Breast epithelium (tissue), 4 donors: ENCODE data around the gene AHCTF1. TPM values are rescaled to one million over a fixed set of nuclear protein-coding genes. Genes with fewer than 3 reads are reported as not detected.

Experiments used
- DNase-seq, 2 donors: peaks; one replicate each; pipeline ENCODE4 v3.0.0-alpha.2; 2019; ENCODE audit warnings: low spot score in 2 of 2
- H3K27ac ChIP-seq, 2 donors: fragments of 200-600 bp; sonication (generic) in 1 of 2; one replicate each; pipeline ENCODE4 v1.5.1; 2016 to 2019; ENCODE audit warnings: mild to moderate bottlenecking in 1 of 2
- H3K27me3 ChIP-seq, 2 donors: fragments of 200-600 bp; sonication (generic) in 1 of 2; one replicate each; pipeline versions ENCODE4 v1.5.1 to v1.6.0; 2017 to 2019; ENCODE audit warnings: control low read depth in 1 of 2, mild to moderate bottlenecking in 1 of 2
- H3K36me3 ChIP-seq: fragments of 200-600 bp; one replicate; pipeline ENCODE4 v1.5.1; 2019
- H3K4me1 ChIP-seq, 2 donors: fragments of 200-600 bp; sonication (generic); one replicate each; pipeline ENCODE4 v1.5.1; 2016 to 2019; ENCODE audit warnings: control low read depth in 1 of 2
- H3K4me3 ChIP-seq, 3 donors: fragments of 200-600 bp; sonication (generic); 1 replicate in 2 of 3; 2 replicates in 1 of 3; pipeline ENCODE4 v1.5.1; 2016 to 2019; ENCODE audit warnings: mild to moderate bottlenecking in 3 of 3, moderate library complexity in 2 of 3
- H3K9me3 ChIP-seq, 2 donors: fragments of 200-600 bp; sonication (generic) in 1 of 2; one replicate each; pipeline ENCODE4 v1.5.1; 2016 to 2019; ENCODE audit warnings: control low read depth in 1 of 2
- POLR2A ChIP-seq: fragments of 450-650 bp; IDR thresholded peaks from one replicate; pipeline ENCODE4 v1.6.1; 2016; ENCODE audit warnings: antibody characterized with exemption, mild to moderate bottlenecking, moderate library complexity
- POLR2AphosphoS5 ChIP-seq, 3 donors: sonication (generic); formaldehyde crosslinking; IDR thresholded peaks; one replicate each; pipeline ENCODE4 v1.6.1; 2017; ENCODE audit warnings: antibody characterized with exemption in 3 of 3
- intact Hi-C: fragments of 100-400 bp; cut with DNase I; formaldehyde crosslinking; loops from one replicate; pipeline ENCODE4 v1.15.1; 2023; ENCODE audit warnings: low total_unique reads
- total RNA-seq, 3 donors: library from RNA; depleted of rRNA; stranded (reverse); fragments of >200 nt; gene quantifications; one replicate each; pipeline ENCODE4 v1.1.0, GENCODE V29; 2016
- TF ChIP-seq, protein P1 (sequence below), 3 donors: fragments of 450-650 bp; IDR thresholded peaks; one replicate each; pipeline ENCODE4 v1.5.1; 2016 to 2017; ENCODE audit warnings: antibody characterized with exemption in 3 of 3, mild to moderate bottlenecking in 3 of 3, moderate library complexity in 3 of 3

The AHCTF1 gene
- total RNA-seq, 3 donors from 2014 or later: 44.9 to 82.2 (median 55.9) TPM

DNA sequence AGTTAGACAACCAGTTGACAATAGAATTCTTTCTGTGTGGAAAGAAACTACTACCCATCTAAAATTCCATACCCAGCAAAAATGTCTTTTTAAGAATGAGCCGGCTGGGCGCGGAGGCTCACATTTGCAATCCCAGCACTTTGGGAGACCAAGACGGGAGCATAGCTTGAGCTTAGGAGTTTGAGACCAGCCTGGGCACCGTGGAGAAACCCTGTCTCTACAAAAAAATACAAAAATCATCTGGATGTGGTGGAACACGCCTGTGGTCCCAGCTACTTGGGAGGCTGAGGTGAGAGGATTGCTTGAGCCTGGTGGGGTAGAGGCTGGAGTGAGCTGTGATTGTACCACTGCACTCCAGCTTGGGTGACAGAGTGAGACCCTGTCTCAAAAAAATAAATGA lies 128.4 kb downstream of the AHCTF1 start:
- no peaks in the 10 kb centered on the region for H3K9me3 ChIP-seq
- no peaks in the 10 kb centered on the region for H3K4me1 ChIP-seq
- no peaks in the 10 kb centered on the region for H3K36me3 ChIP-seq
- H3K27ac ChIP-seq: no peak overlapping the region
- H3K4me3 ChIP-seq: no peak overlapping the region
- intact Hi-C loops: no loop called here
- TF ChIP-seq POLR2AphosphoS5 (IDR thresholded peaks at IDR 0.05): no peak
- no peak for TF ChIP-seq POLR2A
- TF ChIP-seq, protein P1, sequence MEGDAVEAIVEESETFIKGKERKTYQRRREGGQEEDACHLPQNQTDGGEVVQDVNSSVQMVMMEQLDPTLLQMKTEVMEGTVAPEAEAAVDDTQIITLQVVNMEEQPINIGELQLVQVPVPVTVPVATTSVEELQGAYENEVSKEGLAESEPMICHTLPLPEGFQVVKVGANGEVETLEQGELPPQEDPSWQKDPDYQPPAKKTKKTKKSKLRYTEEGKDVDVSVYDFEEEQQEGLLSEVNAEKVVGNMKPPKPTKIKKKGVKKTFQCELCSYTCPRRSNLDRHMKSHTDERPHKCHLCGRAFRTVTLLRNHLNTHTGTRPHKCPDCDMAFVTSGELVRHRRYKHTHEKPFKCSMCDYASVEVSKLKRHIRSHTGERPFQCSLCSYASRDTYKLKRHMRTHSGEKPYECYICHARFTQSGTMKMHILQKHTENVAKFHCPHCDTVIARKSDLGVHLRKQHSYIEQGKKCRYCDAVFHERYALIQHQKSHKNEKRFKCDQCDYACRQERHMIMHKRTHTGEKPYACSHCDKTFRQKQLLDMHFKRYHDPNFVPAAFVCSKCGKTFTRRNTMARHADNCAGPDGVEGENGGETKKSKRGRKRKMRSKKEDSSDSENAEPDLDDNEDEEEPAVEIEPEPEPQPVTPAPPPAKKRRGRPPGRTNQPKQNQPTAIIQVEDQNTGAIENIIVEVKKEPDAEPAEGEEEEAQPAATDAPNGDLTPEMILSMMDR (IDR thresholded peaks at IDR 0.05): no peak
- peaks cover 0 to 6% of the 10 kb centered on the region in 2 donors for H3K27me3 ChIP-seq
- DNase-seq: no peak

DNA sequence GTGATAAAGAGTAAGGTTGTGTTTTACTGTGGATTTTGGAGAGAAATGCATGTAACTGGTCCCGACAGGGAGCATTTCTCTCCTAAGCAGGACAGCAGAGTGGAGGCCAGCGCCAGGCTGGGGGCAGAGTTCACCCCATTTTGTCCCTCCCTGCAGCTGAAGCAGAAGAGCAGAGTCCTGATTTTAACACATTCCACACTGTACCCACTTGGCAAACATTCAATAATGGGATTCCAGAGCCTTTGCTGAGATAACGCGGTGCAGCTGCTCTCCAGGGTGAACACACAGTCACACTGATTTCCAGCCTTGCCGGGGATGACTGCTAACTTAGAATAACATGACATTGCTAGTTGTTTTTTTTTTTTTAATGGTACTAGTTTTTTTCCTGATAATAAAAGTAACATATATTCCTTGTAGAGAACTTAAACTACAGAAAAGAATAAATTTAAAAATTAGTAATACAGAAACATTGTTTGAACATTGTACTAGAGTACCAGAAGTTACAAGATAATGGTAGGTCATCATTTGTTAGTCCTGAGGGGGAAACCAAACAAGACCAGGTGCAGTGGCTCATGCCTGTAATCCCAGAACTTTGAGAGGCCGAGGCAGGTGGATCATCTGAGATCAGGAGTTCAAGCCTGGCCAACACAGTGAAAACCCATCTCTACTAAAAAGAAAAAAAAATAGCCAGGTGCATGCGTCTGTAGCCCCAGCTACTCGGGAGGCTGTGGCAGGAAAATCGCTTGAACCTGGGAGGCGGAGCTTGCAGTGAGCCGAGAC lies 130.3 kb downstream of the AHCTF1 start:
- no peaks in the 10 kb centered on the region for H3K9me3 ChIP-seq
- H3K4me3 ChIP-seq: no peak overlapping the region
- H3K27me3 ChIP-seq: peaks cover 0 to 6% of the 10 kb centered on the region in 2 donors
- H3K36me3 ChIP-seq: no peaks in the 10 kb centered on the region
- no peak overlapping the region for H3K27ac ChIP-seq
- DNase-seq: no peak
- TF ChIP-seq, protein P1 (IDR thresholded peaks at IDR 0.05): no peak
- TF ChIP-seq POLR2A (no peak), POLR2AphosphoS5 (IDR thresholded peaks at IDR 0.05) (no peak)
- H3K4me1 ChIP-seq: no peaks in the 10 kb centered on the region
- intact Hi-C loops: no loop called here

DNA sequence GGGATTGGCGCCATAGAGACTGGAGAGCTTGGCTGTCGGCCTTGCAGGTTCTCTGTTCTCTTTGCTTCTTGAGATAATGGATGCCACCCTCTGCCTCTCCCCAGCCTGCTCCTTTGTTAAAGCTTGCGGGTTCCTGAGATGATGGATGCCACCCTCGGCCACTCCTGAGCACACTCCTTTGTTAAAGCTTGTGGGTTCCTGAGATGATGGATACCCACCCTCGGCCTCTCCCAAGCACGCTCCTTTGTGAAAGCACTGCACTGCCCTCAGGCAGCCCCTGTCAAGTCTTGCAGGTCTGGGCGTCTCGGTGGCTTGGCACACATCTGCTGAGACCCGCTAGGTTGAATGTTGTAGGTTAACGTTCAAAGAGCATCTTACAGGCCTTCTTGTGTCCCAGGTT lies 131.0 kb downstream of the AHCTF1 start:
- peaks cover 0 to 6% of the 10 kb centered on the region in 2 donors for H3K27me3 ChIP-seq
- no peak overlapping the region for H3K27ac ChIP-seq
- no peak for TF ChIP-seq POLR2AphosphoS5 (IDR thresholded peaks at IDR 0.05)
- TF ChIP-seq, protein P1 (IDR thresholded peaks at IDR 0.05): no peak
- no peaks in the 10 kb centered on the region for H3K4me1 ChIP-seq
- no peak for DNase-seq
- no peak overlapping the region for H3K4me3 ChIP-seq
- no peaks in the 10 kb centered on the region for H3K9me3 ChIP-seq
- intact Hi-C loops: no loop called here
- no peaks in the 10 kb centered on the region for H3K36me3 ChIP-seq

DNA sequence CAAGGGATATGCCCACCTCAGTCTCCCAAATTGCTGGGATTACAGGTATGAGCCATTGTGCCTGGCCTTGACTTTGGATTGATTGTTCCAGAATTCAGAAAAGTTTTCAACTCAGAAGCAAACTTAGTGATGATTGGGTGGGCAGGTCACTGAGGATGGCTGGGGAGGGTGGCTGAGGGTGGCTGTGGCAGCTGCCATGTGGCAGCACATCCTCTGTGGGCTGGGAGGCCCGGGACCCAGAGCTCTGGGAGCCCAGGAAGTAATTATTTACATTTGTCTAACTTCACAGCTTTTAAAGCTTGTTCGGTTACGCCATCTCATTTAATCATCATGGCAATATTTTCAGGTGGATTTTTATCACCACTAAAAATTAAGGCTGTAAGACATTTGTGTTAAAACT lies 131.4 kb downstream of the AHCTF1 start:
- TF ChIP-seq POLR2AphosphoS5 (IDR thresholded peaks at IDR 0.05): no peak
- TF ChIP-seq POLR2A: no peak
- TF ChIP-seq, protein P1 (IDR thresholded peaks at IDR 0.05): no peak
- H3K9me3 ChIP-seq: no peaks in the 10 kb centered on the region
- peaks cover 0 to 6% of the 10 kb centered on the region in 2 donors for H3K27me3 ChIP-seq
- no peak overlapping the region for H3K27ac ChIP-seq
- H3K4me3 ChIP-seq: no peak overlapping the region
- no peaks in the 10 kb centered on the region for H3K4me1 ChIP-seq
- DNase-seq: no peak
- no peaks in the 10 kb centered on the region for H3K36me3 ChIP-seq
- intact Hi-C loops: no loop called here

DNA sequence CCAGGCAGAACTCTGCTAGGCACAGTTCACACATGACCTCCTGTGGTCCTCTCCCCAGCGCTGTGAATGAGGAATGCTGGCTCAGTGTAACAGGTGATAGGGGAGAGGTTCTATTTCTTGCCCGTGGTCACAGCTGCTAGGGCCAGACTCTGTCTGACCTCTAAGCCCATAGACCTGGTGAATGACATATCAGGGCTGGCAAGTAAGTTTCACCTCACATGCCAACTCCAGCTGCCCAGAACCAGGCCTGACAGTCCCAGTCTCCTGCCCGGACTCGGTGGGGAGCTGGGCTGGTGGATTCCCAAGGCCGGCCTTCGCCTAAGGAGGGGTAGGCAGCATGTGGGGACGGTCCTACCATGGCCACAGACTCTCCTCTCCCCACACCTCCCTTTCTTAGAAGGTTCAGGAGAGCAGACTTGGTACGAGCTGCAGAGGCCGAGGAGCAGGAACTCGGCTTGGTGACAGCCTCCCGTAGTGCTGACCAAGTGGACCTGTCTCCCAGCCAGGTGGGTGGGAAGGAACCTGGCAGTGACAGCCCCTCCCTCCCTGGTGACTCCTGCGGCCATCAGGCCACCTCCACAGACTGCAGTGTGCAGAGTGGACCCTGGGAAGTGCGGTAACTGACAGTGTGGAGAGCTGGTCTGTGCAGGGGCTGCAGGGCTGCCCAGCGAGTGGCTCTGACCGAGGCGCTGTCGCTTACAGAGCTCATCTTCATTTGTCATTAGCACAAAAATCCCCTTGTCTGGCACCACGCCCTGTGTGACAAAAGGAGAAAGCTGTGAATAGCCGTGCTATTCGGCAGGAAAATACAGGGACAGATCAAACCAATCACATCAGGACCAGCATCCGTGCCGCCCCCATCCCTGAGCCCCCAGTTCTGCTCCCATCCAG lies 132.9 kb downstream of the AHCTF1 start:
- intact Hi-C loops: no loop called here
- H3K27ac ChIP-seq: no peak overlapping the region
- DNase-seq: no peak
- H3K36me3 ChIP-seq: no peaks in the 10 kb centered on the region
- no peak overlapping the region for H3K4me3 ChIP-seq
- peaks cover 0 to 6% of the 10 kb centered on the region in 2 donors for H3K27me3 ChIP-seq
- no peaks in the 10 kb centered on the region for H3K4me1 ChIP-seq
- no peak for TF ChIP-seq POLR2A
- TF ChIP-seq, protein P1 (IDR thresholded peaks at IDR 0.05): no peak
- no peak for TF ChIP-seq POLR2AphosphoS5 (IDR thresholded peaks at IDR 0.05)
- H3K9me3 ChIP-seq: no peaks in the 10 kb centered on the region
